Neural cell (in vitro differentiated cells): ENCODE results near the gene HEPHL1. TPM values are rescaled to one million over a fixed set of nuclear protein-coding genes. Genes with fewer than 3 reads are reported as not detected.

Experiments used
- H2AFZ ChIP-seq: fragments of 200-600, 300-800 bp; sonication (generic), shearing (Covaris generic); 2 replicates; pipeline ENCODE4 v1.6.0; 2014; ENCODE audit warnings: low read depth, mild to moderate bottlenecking, antibody characterized with exemption, low read length, moderate library complexity
- H3F3A ChIP-seq: fragments of 200-600 bp; shearing (Covaris generic); 2 replicates; pipeline ENCODE4 v1.6.1; 2016; ENCODE audit warnings: mild to moderate bottlenecking, moderate library complexity, mixed read lengths, antibody characterized with exemption, low read length; ENCODE audit not compliant: insufficient read depth, poor library complexity, severe bottlenecking
- H3K27ac ChIP-seq: fragments of 200-600, 300-800 bp; sonication (generic), shearing (Covaris generic); 2 replicates; pipeline ENCODE4 v1.5.1; 2014; ENCODE audit warnings: mild to moderate bottlenecking, low read length, moderate library complexity
- H3K27me3 ChIP-seq: fragments of 300-800, 200-600 bp; sonication (generic), shearing (Covaris generic); 2 replicates; pipeline ENCODE4 v1.6.0; 2014; ENCODE audit warnings: mild to moderate bottlenecking, low read depth, low read length, moderate library complexity; ENCODE audit not compliant: insufficient read depth
- H3K36me3 ChIP-seq: fragments of 300-800, 200-600 bp; sonication (generic), shearing (Covaris generic); 2 replicates; pipeline ENCODE4 v1.5.1; 2014; ENCODE audit warnings: mild to moderate bottlenecking, antibody characterized with exemption, low read length, moderate library complexity; ENCODE audit not compliant: insufficient read depth
- H3K4me2 ChIP-seq: fragments of 300-800, 200-600 bp; sonication (generic), shearing (Covaris generic); 2 replicates; pipeline ENCODE4 v1.6.0; 2014; ENCODE audit warnings: mild to moderate bottlenecking, low read length
- H3K4me3 ChIP-seq: fragments of 300-800, 200-600 bp; sonication (generic), shearing (Covaris generic); 2 replicates; pipeline ENCODE4 v1.5.1; 2014; ENCODE audit warnings: mild to moderate bottlenecking, low read length, moderate library complexity
- H3K79me2 ChIP-seq: fragments of 200-600 bp; shearing (Covaris generic); replicated peaks from 2 replicates; pipeline ENCODE4 v1.6.0; 2014; ENCODE audit warnings: mild to moderate bottlenecking, low read length, moderate library complexity; ENCODE audit not compliant: insufficient read depth
- H3K9ac ChIP-seq: fragments of 300-800, 200-600 bp; sonication (generic), shearing (Covaris generic); 2 replicates; pipeline ENCODE4 v1.6.1; 2016; ENCODE audit warnings: mild to moderate bottlenecking, low read length, mixed read lengths
- H3K9me2 ChIP-seq: fragments of 200-600 bp; shearing (Covaris generic); 2 replicates; pipeline ENCODE4 v1.6.1; 2016; ENCODE audit warnings: mild to moderate bottlenecking, low read length, mixed read lengths; ENCODE audit not compliant: insufficient read depth
- H3K9me3 ChIP-seq: fragments of 200-600, 300-800 bp; sonication (generic), shearing (Covaris generic); 2 replicates; pipeline ENCODE4 v1.6.1; 2016; ENCODE audit warnings: mild to moderate bottlenecking, mixed run types, low read length, moderate library complexity, mixed read lengths
- H4K20me1 ChIP-seq: fragments of 200-600 bp; shearing (Covaris generic); 2 replicates; pipeline ENCODE4 v1.6.1; 2016; ENCODE audit warnings: mild to moderate bottlenecking, mixed run types; ENCODE audit not compliant: insufficient read depth
- CTCF ChIP-seq: fragments of 450-650 bp; IDR thresholded peaks from 2 replicates; pipeline ENCODE4 v1.5.1; 2014; ENCODE audit warnings: antibody characterized with exemption, mild to moderate bottlenecking, moderate library complexity; ENCODE audit not compliant: poor library complexity, severe bottlenecking
- EP300 ChIP-seq: fragments of 450-650 bp; conservative IDR thresholded peaks from 2 replicates; pipeline ENCODE4 v1.6.1; 2014; ENCODE audit warnings: antibody characterized with exemption, mild to moderate bottlenecking, moderate library complexity; ENCODE audit not compliant: poor library complexity, severe bottlenecking
- EZH2 ChIP-seq: fragments of 200-600, 300-800 bp; shearing (Covaris generic), sonication (generic); IDR thresholded peaks from 2 replicates; pipeline ENCODE4 v1.6.1; 2014; ENCODE audit warnings: antibody characterized with exemption, low read length, borderline replicate concordance, mild to moderate bottlenecking; ENCODE audit not compliant: insufficient read depth, poor library complexity, severe bottlenecking
- MXI1 ChIP-seq: fragments of 450-650 bp; conservative IDR thresholded peaks from 2 replicates; pipeline ENCODE4 v1.6.1; 2014; ENCODE audit warnings: antibody characterized with exemption, mild to moderate bottlenecking; ENCODE audit not compliant: poor library complexity, severe bottlenecking
- POLR2AphosphoS5 ChIP-seq: IDR thresholded peaks from 2 replicates; pipeline ENCODE4 v1.6.1; 2012
- RAD21 ChIP-seq: fragments of 450-650 bp; conservative IDR thresholded peaks from 2 replicates; pipeline ENCODE4 v1.6.1; 2014; ENCODE audit warnings: antibody characterized with exemption, mild to moderate bottlenecking, moderate library complexity
- REST ChIP-seq: IDR thresholded peaks from 2 replicates; pipeline ENCODE4 v1.6.1; 2012; ENCODE audit warnings: borderline replicate concordance
- SMC3 ChIP-seq: fragments of 450-650 bp; conservative IDR thresholded peaks from 2 replicates; pipeline ENCODE4 v1.6.1; 2014; ENCODE audit warnings: antibody characterized with exemption, mild to moderate bottlenecking, moderate library complexity; ENCODE audit not compliant: poor library complexity
- TAF1 ChIP-seq: IDR thresholded peaks from 2 replicates; pipeline ENCODE4 v1.6.1; 2012; ENCODE audit warnings: low read depth
- polyA plus RNA-seq: library from polyadenylated mRNA; depleted of rRNA; stranded (reverse); fragments of >200 nt; gene quantifications from 2 replicates; pipeline ENCODE4 v1.2.3, GENCODE V29; 2014

Gene HEPHL1
- polyA plus RNA-seq, 1 donor from 2014 or later: not detected

DNA sequence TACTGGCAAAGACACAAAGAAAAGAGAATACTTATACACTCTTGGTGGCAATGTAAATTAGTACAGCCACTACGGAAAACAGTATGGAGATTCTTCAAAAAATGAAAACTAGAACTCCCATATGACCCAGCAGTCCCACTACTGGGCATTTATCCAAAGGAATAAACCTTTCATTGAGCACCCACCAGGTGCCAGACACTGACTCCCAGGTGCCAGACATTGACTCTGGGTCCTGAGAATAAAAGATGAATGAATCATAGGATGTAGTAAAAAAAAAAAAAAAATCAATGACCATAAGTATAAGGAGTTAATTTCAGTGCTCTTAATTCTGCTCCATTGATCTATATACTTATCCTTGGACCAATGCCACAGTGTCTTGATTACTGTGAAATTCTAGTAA lies 28.2 kb downstream of the HEPHL1 start:
- Histone ChIP-seq H3K4me3 (no peak overlapping the region), H3K9me2 (no peaks in the 10 kb centered on the region), H3K79me2 (no peaks in the 10 kb centered on the region), H4K20me1 (no peaks in the 10 kb centered on the region), H3K27ac (no peak overlapping the region), H3K4me2 (no peak overlapping the region), H3K9me3 (no peaks in the 10 kb centered on the region), H2AFZ (no peak overlapping the region), H3F3A (no peaks in the 10 kb centered on the region), H3K9ac (no peak overlapping the region), H3K36me3 (no peaks in the 10 kb centered on the region), H3K27me3 (no peaks in the 10 kb centered on the region)
- no peak for TF ChIP-seq MXI1
- no peak for TF ChIP-seq TAF1
- TF ChIP-seq CTCF: no peak
- no peak for TF ChIP-seq POLR2AphosphoS5
- TF ChIP-seq EZH2: no peak
- TF ChIP-seq REST: no peak
- TF ChIP-seq EP300: no peak
- TF ChIP-seq SMC3: no peak
- TF ChIP-seq RAD21: no peak

GRCh38 chr11:94058630-94059029 lies 37.5 kb downstream of the HEPHL1 start:
- no peaks in the 10 kb centered on the region for H3K9me2 ChIP-seq
- H3F3A ChIP-seq: no peaks in the 10 kb centered on the region
- no peaks in the 10 kb centered on the region for H3K9me3 ChIP-seq
- no peak for TF ChIP-seq EZH2
- TF ChIP-seq TAF1: no peak
- TF ChIP-seq EP300: no peak
- no peaks in the 10 kb centered on the region for H3K79me2 ChIP-seq
- H3K9ac ChIP-seq: no peak overlapping the region
- H4K20me1 ChIP-seq: no peaks in the 10 kb centered on the region
- H3K4me2 ChIP-seq: no peak overlapping the region
- no peaks in the 10 kb centered on the region for H3K36me3 ChIP-seq
- H3K27me3 ChIP-seq: no peaks in the 10 kb centered on the region
- H3K4me3 ChIP-seq: no peak overlapping the region
- no peak overlapping the region for H2AFZ ChIP-seq
- no peak overlapping the region for H3K27ac ChIP-seq

- H3F3A ChIP-seq: no peaks in the 10 kb centered on the region
- no peak overlapping the region for H3K4me2 ChIP-seq
- no peaks in the 10 kb centered on the region for H3K79me2 ChIP-seq
- TF ChIP-seq MXI1: no peak
- H3K9me3 ChIP-seq: no peaks in the 10 kb centered on the region
- no peaks in the 10 kb centered on the region for H3K27me3 ChIP-seq
- H3K27ac ChIP-seq: no peak overlapping the region
- H4K20me1 ChIP-seq: no peaks in the 10 kb centered on the region
- H3K4me3 ChIP-seq: no peak overlapping the region
- H3K9ac ChIP-seq: no peak overlapping the region
- H3K36me3 ChIP-seq: no peaks in the 10 kb centered on the region
- H2AFZ ChIP-seq: no peak overlapping the region
- H3K9me2 ChIP-seq: no peaks in the 10 kb centered on the region
These were observed 37.9 kb downstream of the HEPHL1 start for GRCh38 chr11:94059065-94059464.
